SH-SY5Y (cell line): Measurements from ENCODE around the gene SLC39A2.

ENCODE experiments used
- GATA2 ChIP-seq: IDR thresholded peaks from 2 replicates; pipeline ENCODE4 v1.6.1; 2011; ENCODE audit warnings: mild to moderate bottlenecking, low read depth, low read length
- GATA3 ChIP-seq: IDR thresholded peaks from 2 replicates; pipeline ENCODE4 v1.6.1; 2011; ENCODE audit warnings: low read depth, mild to moderate bottlenecking, low read length, moderate library complexity

DNA sequence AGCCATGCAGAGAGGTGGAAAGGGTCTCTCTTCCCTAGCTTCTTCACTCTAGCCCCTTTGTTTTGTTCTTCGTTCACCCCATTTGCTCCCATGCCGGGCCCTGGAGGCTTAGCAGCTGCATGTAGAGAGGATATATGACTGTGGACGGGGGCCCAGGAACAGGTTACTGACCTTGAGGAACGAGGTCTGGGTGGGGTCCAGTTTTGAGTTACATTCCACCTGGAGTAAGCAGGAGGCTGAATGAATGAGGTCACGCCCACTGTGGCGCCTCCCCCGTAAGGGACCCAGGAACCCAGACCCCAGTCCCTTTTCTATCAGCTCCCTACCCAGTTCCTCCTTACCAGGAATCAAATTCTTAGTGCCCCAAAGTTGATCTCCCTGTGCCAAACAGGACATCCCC, 19.2 kb downstream of the SLC39A2 start:
- TF ChIP-seq GATA3 (no peak), GATA2 (no peak)
